ENCODE measurements around the gene ZFP64.
"Not testable (repeated sequence)": the region's sequence is repeated elsewhere in the genome, so short reads cannot be mapped to it uniquely, and the experiment has no call there.

ZFP64 gene

GRCh38 chr20:52204136-52204535 lies 12.6 kb upstream of the ZFP64 start:
- no peak for DNase-seq (ENCODE audit: low read depth, low spot score)

DNA sequence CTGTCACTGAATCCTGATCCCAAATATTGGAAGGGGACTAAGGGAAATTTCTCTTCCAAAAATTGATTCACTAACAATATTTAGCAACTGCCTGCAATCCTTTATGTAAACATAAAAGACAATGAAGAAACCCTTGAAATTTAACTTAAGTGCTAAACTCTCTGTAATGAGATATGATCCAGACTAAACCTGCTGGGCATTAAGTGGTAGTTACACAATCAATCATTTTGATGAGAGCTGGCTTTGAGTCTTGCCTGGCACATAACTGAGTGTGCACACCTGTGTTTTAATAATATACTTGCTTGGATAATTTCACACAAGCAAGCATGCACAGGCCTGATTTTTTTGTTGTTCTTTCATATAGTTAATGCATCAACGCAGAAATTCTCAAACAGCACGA lies 9.8 kb upstream of the ZFP64 start:
- DNase-seq (ENCODE audit: low read depth, low spot score) = no peak

DNA sequence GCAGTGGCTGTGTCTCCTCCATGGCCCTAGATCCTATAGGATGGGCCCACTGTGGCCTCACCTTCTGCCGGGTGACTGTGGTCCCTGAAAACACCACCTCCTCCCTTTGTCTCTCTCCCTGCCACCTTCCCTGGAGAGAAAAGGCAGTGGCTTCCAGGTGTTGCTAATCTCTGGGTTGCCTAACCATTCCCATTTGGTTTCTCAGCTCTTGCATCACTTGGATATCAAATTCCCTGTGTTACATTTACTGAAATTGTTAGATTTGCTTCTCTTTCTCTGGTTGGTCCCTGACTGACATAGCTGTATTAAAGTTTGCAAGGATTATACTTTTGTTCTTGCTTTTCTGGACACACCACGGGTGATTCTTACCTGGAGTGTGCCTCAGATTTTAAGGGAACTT lies 9.3 kb upstream of the ZFP64 start:
- DNase-seq (ENCODE audit: low read depth, low spot score) = no peak

GRCh38 chr20:52196845-52197244 lies 5.3 kb upstream of the ZFP64 start:
- DNase-seq (ENCODE audit: low read depth, low spot score) = no peak

GRCh38 chr20:52193886-52194545 lies 2.4 kb upstream of the ZFP64 start:
- no peak for DNase-seq (ENCODE audit: low read depth, low spot score)

- DNase-seq (ENCODE audit: low read depth, low spot score) = no peak
Observed at GRCh38 chr20:52193133-52193532, 1.6 kb upstream of the ZFP64 start.

GRCh38 chr20:52192719-52193007 lies 1.1 kb upstream of the ZFP64 start:
- not testable (repeated sequence) for DNase-seq (ENCODE audit: low read depth, low spot score)

- DNase-seq (ENCODE audit: low read depth, low spot score) = no peak
Observed at GRCh38 chr20:52191916-52192718, 538 bp upstream of the ZFP64 start.

DNA sequence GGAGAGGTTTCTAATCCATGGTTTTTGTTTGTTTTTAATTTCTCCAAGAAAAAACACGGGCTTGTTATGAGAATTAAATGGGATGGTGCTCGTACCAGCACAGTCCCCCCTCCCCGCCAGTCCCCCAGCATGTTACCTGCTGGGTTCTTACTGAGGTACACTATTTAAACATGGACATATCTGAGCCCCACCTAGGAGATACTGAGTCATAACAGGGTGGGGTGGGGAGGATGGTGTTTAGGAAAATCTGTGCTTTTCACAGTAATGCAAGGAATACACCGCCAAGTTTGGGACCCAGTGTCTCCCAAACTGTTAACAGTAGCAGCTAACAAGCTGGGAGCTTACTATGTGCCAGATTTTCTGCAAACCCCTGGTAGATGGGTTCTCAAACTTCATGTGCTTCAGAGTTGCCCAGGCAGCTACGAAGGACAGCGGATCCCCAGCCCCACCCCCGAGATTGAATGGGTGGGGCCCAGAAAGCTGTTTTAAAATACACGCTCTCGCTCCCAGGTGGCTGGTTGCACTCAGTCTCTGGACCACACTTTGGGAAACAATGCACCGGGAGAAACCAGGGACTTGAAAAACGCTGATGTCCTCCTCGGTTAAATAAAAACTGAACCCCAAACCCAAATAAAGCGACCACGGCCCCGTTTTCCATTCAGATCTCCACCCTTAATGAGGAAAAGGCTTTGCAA lies 995 bp downstream of the ZFP64 start:
- DNase-seq (ENCODE audit: low read depth, low spot score) = no peak

DNA sequence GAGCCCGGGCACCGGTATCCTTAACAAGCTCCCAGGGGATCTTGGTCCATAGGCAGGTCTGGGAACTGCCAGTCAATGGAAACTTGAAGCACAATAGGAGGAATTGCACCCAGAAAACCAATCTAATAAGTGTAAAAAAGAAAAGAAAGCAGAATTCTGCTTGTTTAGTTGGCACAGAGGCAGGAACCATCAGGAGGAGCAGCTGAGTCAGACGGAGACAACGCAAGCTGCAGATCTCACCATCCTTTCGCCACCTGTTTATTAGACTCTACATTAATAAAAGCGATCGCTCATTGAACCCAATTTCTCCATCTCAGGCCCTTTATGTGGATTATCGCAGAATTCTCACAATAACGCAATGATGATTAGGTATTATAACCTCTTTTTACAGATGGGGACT lies 9.8 kb downstream of the ZFP64 start:
- no peak for DNase-seq (ENCODE audit: low read depth, low spot score)

DNA sequence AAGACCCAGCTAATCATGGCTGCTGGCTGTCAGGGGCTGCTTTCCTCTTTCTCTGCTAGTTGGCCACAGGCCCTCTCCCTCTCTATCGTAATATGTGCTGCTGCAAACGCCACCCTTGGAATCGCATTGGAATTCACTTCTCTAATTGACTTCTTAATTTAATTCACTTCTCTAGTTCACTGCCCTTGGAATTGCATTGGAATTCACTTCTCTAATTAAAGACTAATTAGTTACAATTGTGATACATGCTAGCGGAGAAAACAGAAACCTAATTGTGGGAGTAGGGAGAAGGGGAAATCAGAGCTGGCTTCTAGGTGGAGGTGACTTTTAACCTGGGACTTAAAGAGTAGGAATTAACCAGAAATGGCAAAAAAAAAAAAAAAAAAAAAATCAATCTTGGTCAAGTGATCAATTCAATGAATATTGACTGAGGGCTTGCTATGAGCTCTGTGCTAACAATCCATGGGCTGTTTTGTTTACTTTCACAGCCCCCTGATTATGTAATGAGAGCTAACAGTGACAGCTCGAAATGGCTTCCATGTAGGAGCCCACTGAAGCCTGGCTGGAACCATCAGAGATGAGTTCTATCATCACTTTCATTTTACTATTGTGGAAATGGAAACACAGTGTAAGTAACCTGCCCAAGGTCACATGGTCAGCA lies 11.3 kb downstream of the ZFP64 start:
- DNase-seq (ENCODE audit: low read depth, low spot score) = no peak

DNA sequence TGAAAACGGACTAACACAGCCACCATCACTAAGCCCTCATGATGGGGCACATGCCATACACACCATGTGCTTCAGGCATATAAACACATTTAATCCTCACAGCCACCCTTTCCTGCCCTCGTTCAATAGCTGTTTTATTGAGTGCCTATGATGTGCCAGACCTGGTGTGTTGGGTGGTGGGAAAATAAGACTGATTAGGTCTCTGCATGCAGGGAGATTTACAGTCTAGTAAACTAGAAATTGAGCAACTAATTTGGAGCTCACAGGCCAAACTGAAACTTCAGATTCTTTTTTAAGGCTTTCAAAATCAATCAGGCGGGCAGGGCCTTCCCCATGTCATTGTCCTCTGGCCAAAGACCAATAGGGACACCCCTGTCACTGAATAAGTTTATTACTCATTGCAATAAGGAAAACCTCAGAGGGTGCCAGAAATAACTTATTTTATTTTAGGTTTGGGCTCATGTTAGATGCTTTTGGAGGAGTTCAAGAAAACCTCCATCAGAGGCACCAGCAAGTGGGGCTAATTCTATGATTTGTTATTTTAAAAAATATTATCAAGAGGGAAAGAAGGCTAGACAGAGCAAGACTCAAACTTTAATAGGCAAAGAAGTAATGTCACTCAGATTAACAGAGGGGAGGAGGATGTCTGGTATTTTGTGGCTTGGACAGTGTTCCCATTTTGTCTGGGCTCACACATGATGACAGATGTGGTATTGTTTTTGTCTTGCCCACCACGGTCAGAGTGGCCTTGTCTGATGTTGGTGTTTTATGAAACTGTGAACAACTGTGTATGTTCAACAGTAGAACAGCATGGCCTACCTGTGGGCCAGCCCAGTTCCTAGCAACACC lies 12.0 kb downstream of the ZFP64 start:
- no peak for DNase-seq (ENCODE audit: low read depth, low spot score)

DNA sequence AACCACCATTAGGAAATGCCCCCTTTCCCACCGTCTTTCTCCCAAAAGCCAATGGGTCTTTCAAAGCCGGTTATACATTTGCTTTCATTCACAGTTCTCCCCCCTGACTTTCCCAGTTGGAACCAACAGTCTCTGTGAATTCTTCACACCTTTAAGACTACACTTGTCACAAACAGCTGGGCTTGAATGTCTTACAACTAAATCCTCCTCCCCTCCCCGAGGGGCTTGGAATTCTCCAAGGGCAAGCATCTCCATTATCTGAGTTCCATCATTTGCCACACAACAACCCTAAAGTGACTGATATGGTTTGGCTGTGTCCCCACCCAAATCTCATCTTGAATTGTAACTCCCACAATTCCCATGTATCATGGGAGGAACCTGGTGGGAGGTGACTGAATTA lies 12.9 kb downstream of the ZFP64 start:
- no peak for DNase-seq (ENCODE audit: low read depth, low spot score)

GRCh38 chr20:52175840-52176239 lies 15.7 kb downstream of the ZFP64 start:
- no peak for DNase-seq (ENCODE audit: low read depth, low spot score)

GRCh38 chr20:52172392-52173047 lies 19.1 kb downstream of the ZFP64 start:
- no peak for DNase-seq (ENCODE audit: low read depth, low spot score)

DNA sequence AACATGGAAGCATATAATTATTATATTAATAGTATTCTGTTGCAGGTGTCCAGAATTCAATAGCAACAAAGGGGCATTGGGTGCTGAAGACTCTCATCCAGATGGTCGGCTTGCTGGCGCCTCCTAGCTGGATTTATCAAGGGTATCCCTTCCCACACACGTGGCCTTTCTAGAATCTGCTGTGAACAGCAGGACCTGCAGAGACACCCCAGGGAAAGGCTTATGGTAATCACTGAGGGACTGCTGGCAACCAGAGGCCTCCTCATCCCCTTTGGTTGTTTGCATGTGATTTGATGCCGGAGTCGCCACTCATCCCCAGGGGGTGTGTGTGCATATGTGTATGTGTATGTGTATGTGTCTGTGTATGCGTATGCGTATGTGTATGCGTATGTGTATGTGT lies 20.6 kb downstream of the ZFP64 start:
- DNase-seq (ENCODE audit: low read depth, low spot score) = no peak

GRCh38 chr20:52168116-52168515 lies 23.5 kb downstream of the ZFP64 start:
- no peak for DNase-seq (ENCODE audit: low read depth, low spot score)

GRCh38 chr20:52167232-52167840 lies 24.2 kb downstream of the ZFP64 start:
- DNase-seq (ENCODE audit: low read depth, low spot score) = no peak

DNA sequence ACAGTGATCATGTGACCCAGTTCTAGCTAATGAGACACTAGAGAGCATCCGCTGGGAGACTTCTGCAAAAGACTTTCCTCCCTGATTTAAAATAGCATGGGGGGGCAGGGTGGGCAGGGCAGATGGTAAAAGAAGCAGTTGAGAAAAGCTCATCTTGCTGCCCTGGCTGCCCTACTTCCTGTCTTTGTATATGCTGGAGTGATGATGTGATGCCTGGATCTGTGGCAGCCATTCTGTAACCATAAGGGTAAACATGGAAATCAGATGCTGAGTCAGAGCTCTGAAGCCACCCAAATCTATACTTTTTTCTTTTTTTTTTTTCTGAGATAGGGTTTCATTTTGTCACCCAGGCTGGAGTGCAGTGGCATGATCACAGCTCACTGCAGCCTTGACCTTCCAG lies 25.4 kb downstream of the ZFP64 start:
- no peak for DNase-seq (ENCODE audit: low read depth, low spot score)

DNA sequence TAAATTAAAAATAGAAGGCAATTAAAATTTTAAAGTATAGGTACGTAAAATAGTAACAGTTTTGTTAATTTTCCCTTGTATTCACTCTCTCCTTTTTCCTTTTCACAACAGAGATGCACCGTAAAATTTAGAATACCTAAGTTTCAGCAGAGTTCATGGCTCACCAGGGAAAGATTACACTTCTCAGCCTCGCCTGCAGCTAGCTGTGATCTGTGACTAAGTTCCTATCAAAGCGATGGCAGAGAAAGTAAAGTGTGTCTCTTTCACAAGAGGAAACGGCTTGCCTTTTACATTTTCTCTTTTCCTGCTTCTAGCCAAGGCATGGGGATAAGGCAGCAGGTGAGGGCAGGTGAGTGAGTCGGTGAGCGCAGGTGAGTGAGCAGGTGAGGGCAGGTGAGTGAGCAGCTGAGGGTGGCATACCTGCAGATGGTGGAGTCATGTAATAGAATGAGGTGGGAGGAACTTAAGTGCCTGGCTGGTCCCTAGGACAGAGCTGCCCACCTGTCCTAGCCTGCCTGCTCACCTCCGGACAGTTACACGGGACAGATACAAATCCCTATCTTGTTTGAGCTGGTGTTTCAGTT lies 30.9 kb downstream of the ZFP64 start:
- no peak for DNase-seq (ENCODE audit: low read depth, low spot score)
